MG63 (cell line): ENCODE measurements around the gene DOC2B. TPM values are rescaled to one million over a fixed set of nuclear protein-coding genes. Genes with fewer than 3 reads are reported as not detected.
A peak's percentile ranks its signal among the peaks of the same experiment; 100 is the strongest.
"Not testable (repeated sequence)": the region's sequence is repeated elsewhere in the genome, so short reads cannot be mapped to it uniquely, and the experiment has no call there.

Experiments
- DNase-seq: peaks from one replicate; pipeline ENCODE4 v3.0.0-alpha.2; 2020
- H3K27me3 ChIP-seq: fragments of 250-450 bp; sonication (Bioruptor Pico); 2 replicates; pipeline ENCODE4 v1.5.1; 2020; ENCODE audit warnings: mild to moderate bottlenecking, moderate library complexity
- H3K36me3 ChIP-seq: fragments of 250-450 bp; sonication (Bioruptor Pico); 2 replicates; pipeline ENCODE4 v1.5.1; 2020; ENCODE audit warnings: mild to moderate bottlenecking, moderate library complexity
- H3K4me3 ChIP-seq: fragments of 250-450 bp; sonication (Bioruptor Pico); 2 replicates; pipeline ENCODE4 v1.5.1; 2020; ENCODE audit warnings: mild to moderate bottlenecking, moderate library complexity
- H3K9me3 ChIP-seq: fragments of 250-450 bp; sonication (Bioruptor Pico); 2 replicates; pipeline ENCODE4 v1.5.1; 2020; ENCODE audit warnings: mild to moderate bottlenecking, moderate library complexity
- total RNA-seq: library from RNA; depleted of rRNA; stranded (reverse); fragments of >200 nt; shearing (Covaris generic); gene quantifications from 2 replicates; pipeline ENCODE4 v1.2.3, GENCODE V29; 2014; ENCODE audit warnings: low replicate concordance

DOC2B gene
- total RNA-seq, 1 experiment from 2014 or later = 0.16 TPM

GRCh38 chr17:179781-180380 lies 1.6 kb downstream of the DOC2B start:
- Histone ChIP-seq H3K27me3 (no peaks in the 10 kb centered on the region; the same call in 1 of the 2 replicates), H3K9me3 (no peaks in the 10 kb centered on the region), H3K4me3 (no peak overlapping the region), H3K36me3 (no peaks in the 10 kb centered on the region)
- no peak for DNase-seq

- DNase-seq = peak; percentile 80
- no peaks in the 10 kb centered on the region; the same call in 1 of the 2 replicates for H3K27me3 ChIP-seq
- no peak overlapping the region for H3K4me3 ChIP-seq
- H3K9me3 ChIP-seq = no peaks in the 10 kb centered on the region
- H3K36me3 ChIP-seq = no peaks in the 10 kb centered on the region
Measured at GRCh38 chr17:179066-179432, 2.4 kb downstream of the DOC2B start.

GRCh38 chr17:178292-179065 lies 3.0 kb downstream of the DOC2B start:
- DNase-seq = no peak
- H3K4me3 ChIP-seq = no peak overlapping the region
- no peaks in the 10 kb centered on the region for H3K9me3 ChIP-seq
- no peaks in the 10 kb centered on the region for H3K36me3 ChIP-seq
- H3K27me3 ChIP-seq = no peaks in the 10 kb centered on the region; the same call in 1 of the 2 replicates

GRCh38 chr17:177762-178161 lies 3.7 kb downstream of the DOC2B start:
- Histone ChIP-seq H3K4me3 (no peak overlapping the region), H3K36me3 (no peaks in the 10 kb centered on the region), H3K27me3 (no peaks in the 10 kb centered on the region; the same call in 1 of the 2 replicates), H3K9me3 (no peaks in the 10 kb centered on the region)
- DNase-seq = no peak

- Histone ChIP-seq H3K27me3 (no peaks in the 10 kb centered on the region; the same call in 1 of the 2 replicates), H3K4me3 (no peak overlapping the region), H3K36me3 (no peaks in the 10 kb centered on the region), H3K9me3 (no peaks in the 10 kb centered on the region)
- DNase-seq = no peak
Measured at GRCh38 chr17:177155-177554, 4.3 kb downstream of the DOC2B start.

- Histone ChIP-seq H3K9me3 (no peaks in the 10 kb centered on the region), H3K27me3 (no peaks in the 10 kb centered on the region), H3K4me3 (no peak overlapping the region), H3K36me3 (no peaks in the 10 kb centered on the region)
- DNase-seq = no peak
Measured at GRCh38 chr17:173166-173911, 8.1 kb downstream of the DOC2B start.

- Histone ChIP-seq H3K4me3 (no peak overlapping the region), H3K27me3 (no peaks in the 10 kb centered on the region), H3K9me3 (no peaks in the 10 kb centered on the region), H3K36me3 (no peaks in the 10 kb centered on the region)
- no peak for DNase-seq
Measured at GRCh38 chr17:172401-172800, 9.0 kb downstream of the DOC2B start.

GRCh38 chr17:171871-172270 lies 9.6 kb downstream of the DOC2B start:
- DNase-seq = no peak
- Histone ChIP-seq H3K4me3 (no peak overlapping the region), H3K9me3 (no peaks in the 10 kb centered on the region), H3K27me3 (no peaks in the 10 kb centered on the region), H3K36me3 (no peaks in the 10 kb centered on the region)

- H3K36me3 ChIP-seq = no peaks in the 10 kb centered on the region
- no peaks in the 10 kb centered on the region for H3K27me3 ChIP-seq
- no peaks in the 10 kb centered on the region for H3K9me3 ChIP-seq
- no peak for DNase-seq
- H3K4me3 ChIP-seq = no peak overlapping the region
Measured at GRCh38 chr17:170130-170670, 11.2 kb downstream of the DOC2B start.

GRCh38 chr17:168614-169013 lies 12.8 kb downstream of the DOC2B start:
- DNase-seq, H3K36me3 ChIP-seq, H3K9me3 ChIP-seq, H3K4me3 ChIP-seq, H3K27me3 ChIP-seq: not testable (repeated sequence)

- H3K4me3 ChIP-seq = no peak overlapping the region
- no peak for DNase-seq
- no peaks in the 10 kb centered on the region for H3K27me3 ChIP-seq
- H3K36me3 ChIP-seq = no peaks in the 10 kb centered on the region
- no peaks in the 10 kb centered on the region for H3K9me3 ChIP-seq
Measured at GRCh38 chr17:165939-166338, 15.5 kb downstream of the DOC2B start.

GRCh38 chr17:164303-165235 lies 16.9 kb downstream of the DOC2B start:
- Histone ChIP-seq H3K9me3 (no peaks in the 10 kb centered on the region), H3K4me3 (no peak overlapping the region), H3K27me3 (no peaks in the 10 kb centered on the region), H3K36me3 (no peaks in the 10 kb centered on the region)
- DNase-seq = no peak

GRCh38 chr17:163514-164098 lies 17.8 kb downstream of the DOC2B start:
- Histone ChIP-seq H3K9me3 (no peaks in the 10 kb centered on the region), H3K4me3 (no peak overlapping the region), H3K36me3 (no peaks in the 10 kb centered on the region), H3K27me3 (no peaks in the 10 kb centered on the region)
- no peak for DNase-seq

GRCh38 chr17:162689-163088 lies 18.8 kb downstream of the DOC2B start:
- Histone ChIP-seq H3K27me3 (no peaks in the 10 kb centered on the region), H3K4me3 (no peak overlapping the region), H3K9me3 (no peaks in the 10 kb centered on the region), H3K36me3 (no peaks in the 10 kb centered on the region)
- no peak for DNase-seq

GRCh38 chr17:161481-161880 lies 20.0 kb downstream of the DOC2B start:
- no peak overlapping the region for H3K4me3 ChIP-seq

GRCh38 chr17:160336-160735 lies 21.1 kb downstream of the DOC2B start:
- H3K4me3 ChIP-seq = no peak overlapping the region
- no peaks in the 10 kb centered on the region for H3K9me3 ChIP-seq
- no peaks in the 10 kb centered on the region for H3K36me3 ChIP-seq
- no peak for DNase-seq
- H3K27me3 ChIP-seq = no peaks in the 10 kb centered on the region

More at GRCh38 chr17:161481-161880, 20.0 kb downstream of the DOC2B start:
- Histone ChIP-seq H3K27me3 (no peaks in the 10 kb centered on the region), H3K9me3 (no peaks in the 10 kb centered on the region), H3K36me3 (no peaks in the 10 kb centered on the region)
- DNase-seq = no peak
